Testis (tissue), 2 donors: ENCODE data around the gene NPEPPS.

Experiments used
- CTCF ChIP-seq, 3 experiments: fragments of 450-650 bp in 2 of 3; fragments of 200-600 bp in 1 of 3; sonication (generic) in 1 of 3; IDR thresholded peaks; one replicate each; pipeline ENCODE4 v1.5.1; 2016 to 2019; ENCODE audit warnings: antibody characterized with exemption in 3 of 3, mild to moderate bottlenecking in 2 of 3, moderate library complexity in 1 of 3
- POLR2A ChIP-seq: fragments of 450-650 bp; IDR thresholded peaks from one replicate; pipeline ENCODE4 v1.6.1; 2017; ENCODE audit warnings: antibody characterized with exemption, mild to moderate bottlenecking, moderate library complexity

GRCh38 chr17:47654991-47655390 is 124.1 kb downstream of the NPEPPS start:
- no peak for TF ChIP-seq CTCF (IDR thresholded peaks at IDR 0.05)
- no peak for TF ChIP-seq POLR2A
